B cell (primary cell): ENCODE measurements around the gene IKZF1.

Experiments
- CTCF ChIP-seq: fragments of 200-600 bp; IDR thresholded peaks from one replicate; pipeline ENCODE4 v1.8.0; 2022; ENCODE audit warnings: antibody characterized with exemption, mild to moderate bottlenecking
- EZH2 ChIP-seq: IDR thresholded peaks from 2 replicates; pipeline ENCODE4 v1.6.1; 2012; ENCODE audit warnings: borderline replicate concordance, low read depth, mild to moderate bottlenecking, moderate library complexity, low read length; ENCODE audit not compliant: insufficient read depth, poor library complexity, severe bottlenecking

GRCh38 chr7:50358779-50359178 lies 54.3 kb downstream of the IKZF1 start:
- TF ChIP-seq CTCF = no peak
- no peak for TF ChIP-seq EZH2
